HG03060 (cell line): Measurements from ENCODE around the gene YES1.
"Not testable (repeated sequence)": the region's sequence is repeated elsewhere in the genome, so short reads cannot be mapped to it uniquely, and the experiment has no call there.

Source experiments
- ATAC-seq: cut with Tn5 transposase; IDR thresholded peaks from one replicate; pipeline ENCODE4 v1.9.1; 2021; ENCODE audit warnings: low read depth, moderate number of reproducible peaks; ENCODE audit not compliant: unreplicated experiment

YES1 gene

DNA sequence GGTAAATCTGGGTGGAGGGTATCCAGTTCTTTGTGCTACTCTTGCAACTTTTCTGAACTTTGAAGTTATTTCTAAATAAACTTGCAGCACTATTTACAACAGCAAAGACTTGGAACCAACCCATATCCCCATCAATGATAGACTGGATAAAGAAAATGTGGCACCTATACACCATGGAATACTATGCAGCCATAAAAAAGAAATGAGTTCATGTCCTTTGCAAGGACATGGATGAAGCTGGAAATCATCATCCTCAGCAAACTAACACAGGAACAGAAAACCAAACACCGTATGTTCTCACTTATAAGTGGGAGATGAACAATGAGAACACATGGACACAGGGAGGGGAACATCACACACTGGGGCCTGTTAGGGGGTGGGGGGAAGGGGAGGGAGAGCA, 16.7 kb downstream of the YES1 start:
- ATAC-seq, result not testable (repeated sequence)

DNA sequence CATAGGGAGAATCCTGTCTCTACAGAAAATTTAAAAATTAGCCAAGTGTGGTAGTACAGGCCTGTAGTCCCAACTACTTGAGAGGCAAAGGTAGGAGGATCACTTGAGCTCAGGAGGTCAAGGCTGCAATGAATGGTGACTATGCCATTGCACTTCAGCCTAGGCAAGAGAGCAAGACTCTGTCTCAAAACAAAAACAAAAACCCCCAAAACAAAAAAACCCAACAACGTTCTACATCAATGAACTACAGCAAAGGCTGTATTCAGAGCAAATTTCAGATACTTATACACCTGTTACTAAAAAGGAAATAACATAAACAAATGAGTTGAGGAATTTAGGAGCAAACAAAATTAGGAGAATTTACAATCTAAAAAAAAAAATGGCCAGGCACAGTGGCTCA, 22.6 kb downstream of the YES1 start:
- ATAC-seq, result no peak

DNA sequence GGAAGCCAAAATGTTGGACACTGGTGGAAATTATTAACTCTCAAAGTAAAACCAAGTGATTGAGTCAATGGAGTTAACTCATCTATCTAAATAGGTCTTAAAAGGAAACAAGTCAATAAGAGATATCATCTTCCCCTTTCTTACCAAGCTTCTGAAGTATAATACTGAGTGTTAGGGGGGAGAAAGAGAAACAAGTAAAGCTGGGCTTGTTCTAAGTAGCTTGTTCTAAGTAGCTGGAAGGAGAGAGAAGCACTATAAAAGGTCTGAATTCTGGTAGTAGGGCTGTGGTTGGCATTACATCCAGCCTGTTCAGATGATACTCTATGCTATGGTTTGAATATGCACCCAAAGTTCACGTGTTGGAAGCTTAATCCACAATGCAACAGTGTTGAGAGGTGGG, 26.8 kb downstream of the YES1 start:
- peak; percentile 41 for ATAC-seq

DNA sequence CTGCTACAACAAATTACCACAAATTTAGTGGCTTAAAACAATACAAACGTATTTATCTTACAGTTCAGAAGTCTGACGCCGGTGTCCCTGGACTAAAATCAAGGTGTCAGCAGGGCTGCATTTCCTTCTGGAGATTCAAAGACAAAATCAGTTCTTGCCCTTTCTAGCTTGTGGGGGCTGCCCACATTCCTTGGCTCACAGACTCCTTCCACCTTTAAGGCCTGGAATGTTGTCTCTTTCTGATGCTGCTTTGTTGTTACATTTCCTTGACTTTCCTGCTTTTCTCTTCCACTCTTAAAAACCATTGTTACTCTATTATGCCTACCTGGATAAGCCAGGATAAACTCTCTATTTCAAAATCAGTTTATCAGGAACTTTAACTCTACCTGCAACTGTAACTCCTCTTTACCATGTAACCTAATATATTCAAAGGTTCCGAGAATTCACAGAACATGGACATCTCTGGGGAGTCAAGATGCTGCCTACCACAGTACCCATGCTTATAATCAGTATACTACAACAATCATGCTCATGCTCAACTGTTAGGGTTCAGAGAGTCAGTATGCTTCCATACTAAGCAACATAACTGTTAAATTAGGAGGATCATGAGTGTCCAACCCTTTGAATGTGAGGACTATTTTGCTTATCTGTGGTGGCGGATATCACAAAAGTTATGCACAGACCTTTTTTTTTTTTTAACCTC, 27.4 kb downstream of the YES1 start:
- no peak for ATAC-seq

DNA sequence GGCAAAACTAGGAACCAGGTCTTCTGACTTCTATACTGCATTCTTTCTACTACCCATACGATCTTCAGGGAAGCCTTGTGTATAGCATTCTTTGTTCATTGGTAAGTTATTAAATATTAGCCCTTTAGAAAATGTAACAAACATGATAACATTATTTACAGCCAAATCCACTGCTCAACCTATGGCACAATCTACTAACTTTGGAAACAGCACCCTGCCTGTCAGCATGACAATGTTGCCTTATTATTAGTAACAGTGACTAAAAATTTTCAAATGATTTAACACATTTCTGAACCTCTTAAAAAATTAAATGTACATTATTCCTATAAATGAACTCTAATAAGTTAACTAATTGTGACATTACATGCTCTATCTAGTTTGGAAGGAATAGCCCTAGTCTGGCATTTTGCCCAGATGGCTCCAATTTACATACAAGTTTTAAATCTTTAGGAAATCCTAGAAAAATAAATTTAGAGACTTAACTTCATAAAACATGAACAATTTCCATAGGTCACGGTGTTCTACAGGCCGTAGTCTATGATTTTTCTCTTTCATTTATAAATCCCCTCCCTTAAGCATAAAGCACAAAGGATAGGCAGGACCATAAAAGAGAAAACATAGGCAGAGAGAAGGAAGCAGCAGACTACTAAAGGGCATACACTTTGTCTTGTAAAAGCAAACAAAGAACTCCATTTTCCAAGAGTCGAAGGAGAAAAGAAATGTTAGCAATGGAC, 33.7 kb downstream of the YES1 start:
- ATAC-seq, result no peak

DNA sequence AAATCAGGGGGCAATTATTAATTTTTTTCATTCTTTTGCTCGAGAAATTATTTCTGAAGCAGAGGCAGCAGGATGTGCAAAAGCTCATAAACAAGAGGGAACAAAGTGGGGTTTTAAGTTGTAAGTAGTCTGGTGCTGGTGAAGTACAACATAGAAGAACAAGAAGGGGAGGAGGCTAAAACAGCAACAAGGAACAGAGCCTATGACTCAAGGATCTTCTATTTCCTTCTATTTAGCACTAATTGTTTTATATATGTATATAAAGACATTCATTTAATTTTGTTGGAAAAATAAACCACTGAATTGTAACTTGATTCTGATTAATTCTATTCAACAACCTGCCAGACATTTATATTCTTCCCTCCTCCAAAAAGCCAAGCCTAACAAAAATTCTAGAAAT, 35.0 kb downstream of the YES1 start:
- no peak for ATAC-seq

DNA sequence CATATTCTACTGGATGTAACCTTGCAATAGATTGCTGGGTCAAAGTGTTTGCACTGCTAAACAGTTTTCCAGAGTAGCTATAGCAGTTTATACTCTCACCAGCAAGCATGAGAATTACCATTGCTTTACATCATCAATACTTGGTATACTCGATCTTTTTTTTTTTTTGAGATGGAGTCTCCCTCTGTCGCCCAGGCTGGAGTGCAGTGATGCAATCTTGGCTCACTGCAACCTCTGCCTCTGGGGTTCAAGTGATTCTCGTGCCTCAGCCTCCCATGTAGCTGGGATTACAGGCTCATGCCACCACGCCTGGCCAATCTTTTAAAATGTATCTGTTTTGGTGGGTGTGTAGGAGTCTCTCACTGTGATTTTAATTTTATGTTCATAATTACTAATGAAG, 36.0 kb downstream of the YES1 start:
- ATAC-seq, result not testable (repeated sequence)

DNA sequence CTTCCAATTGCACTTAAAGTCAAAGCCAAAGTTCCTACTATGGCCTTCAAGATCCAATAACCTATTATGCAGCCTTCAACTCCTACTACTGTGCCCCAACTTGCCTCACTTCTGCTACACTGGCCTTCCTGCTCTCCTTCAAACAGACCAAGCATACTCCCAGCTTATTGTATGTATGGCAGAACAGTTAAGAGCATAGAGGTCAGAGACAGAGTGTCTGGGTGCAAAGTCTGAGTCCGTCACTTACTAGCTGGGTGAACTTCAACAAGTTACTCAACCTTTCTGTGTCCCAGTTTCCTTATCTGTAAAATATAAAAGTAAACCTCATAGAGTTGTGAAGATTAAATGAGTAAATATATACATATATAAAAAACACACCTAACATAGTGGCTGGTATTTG, 37.2 kb downstream of the YES1 start:
- ATAC-seq, result no peak

DNA sequence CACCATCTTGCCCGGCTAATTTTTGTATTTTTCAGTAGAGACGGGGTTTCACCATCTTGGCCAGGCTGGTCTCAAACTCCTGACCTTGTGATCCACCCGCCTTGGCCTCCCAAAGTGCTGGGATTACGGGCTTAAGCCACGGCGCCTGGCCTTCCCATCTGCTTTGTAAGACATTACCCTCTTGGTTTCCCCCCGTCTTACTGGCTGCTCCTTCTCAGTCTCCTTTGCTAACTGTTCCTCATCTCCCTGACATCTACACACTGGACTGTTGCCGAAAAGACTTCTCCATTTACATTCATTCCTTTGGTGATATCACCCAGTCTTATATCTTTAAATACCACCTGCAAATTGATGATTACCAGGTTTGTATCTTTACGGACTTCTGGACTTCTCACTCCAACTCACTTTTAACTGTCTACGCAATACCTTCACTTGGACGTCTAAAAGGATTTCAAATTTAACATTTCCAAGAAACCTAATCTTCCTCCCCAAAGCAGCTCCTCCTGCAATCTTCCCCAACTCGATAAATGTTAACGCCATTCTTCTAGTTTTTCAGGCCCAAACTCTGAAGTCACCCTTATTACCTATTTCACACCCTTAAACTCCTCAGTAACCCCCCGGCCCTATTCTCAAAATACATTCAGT, 37.9 kb downstream of the YES1 start:
- ATAC-seq, result no peak

DNA sequence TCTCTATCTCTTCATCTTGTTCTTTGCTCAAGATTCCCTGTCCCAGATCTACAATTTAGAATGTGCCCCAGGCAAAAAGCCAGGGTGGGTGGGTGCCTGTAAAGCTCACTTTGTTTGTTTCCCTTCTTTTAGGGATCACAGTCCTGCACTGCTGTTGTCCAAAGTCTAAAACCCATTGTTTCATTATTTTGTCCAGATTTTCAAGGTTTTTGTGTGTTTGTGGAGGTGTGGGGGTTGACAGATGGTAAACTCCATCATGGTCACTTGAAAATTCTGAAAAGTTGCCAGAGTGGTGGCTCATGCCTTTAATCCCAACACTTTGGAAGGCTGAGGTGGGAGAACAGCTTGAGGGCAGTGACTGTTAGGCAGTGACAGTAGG, 41.5 kb downstream of the YES1 start:
- ATAC-seq, result no peak

DNA sequence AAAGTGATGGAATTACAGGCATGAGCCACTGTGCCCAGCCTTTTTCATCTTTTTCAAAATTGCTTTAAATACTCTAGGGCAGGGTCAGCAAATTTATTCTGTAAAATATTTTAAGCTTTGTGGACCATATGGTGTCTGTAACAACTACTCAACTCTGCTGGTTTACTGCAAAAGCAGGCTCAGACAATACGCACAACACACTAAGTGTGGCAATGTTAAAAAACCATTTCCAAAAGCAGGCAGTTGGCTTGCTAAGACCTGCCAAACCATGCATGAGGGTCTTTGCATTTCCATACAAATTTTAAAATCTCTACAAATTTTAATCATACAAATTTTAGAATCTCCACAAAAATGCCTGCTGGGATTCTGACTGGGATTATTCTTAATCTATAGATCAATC, 44.1 kb downstream of the YES1 start:
- no peak for ATAC-seq

DNA sequence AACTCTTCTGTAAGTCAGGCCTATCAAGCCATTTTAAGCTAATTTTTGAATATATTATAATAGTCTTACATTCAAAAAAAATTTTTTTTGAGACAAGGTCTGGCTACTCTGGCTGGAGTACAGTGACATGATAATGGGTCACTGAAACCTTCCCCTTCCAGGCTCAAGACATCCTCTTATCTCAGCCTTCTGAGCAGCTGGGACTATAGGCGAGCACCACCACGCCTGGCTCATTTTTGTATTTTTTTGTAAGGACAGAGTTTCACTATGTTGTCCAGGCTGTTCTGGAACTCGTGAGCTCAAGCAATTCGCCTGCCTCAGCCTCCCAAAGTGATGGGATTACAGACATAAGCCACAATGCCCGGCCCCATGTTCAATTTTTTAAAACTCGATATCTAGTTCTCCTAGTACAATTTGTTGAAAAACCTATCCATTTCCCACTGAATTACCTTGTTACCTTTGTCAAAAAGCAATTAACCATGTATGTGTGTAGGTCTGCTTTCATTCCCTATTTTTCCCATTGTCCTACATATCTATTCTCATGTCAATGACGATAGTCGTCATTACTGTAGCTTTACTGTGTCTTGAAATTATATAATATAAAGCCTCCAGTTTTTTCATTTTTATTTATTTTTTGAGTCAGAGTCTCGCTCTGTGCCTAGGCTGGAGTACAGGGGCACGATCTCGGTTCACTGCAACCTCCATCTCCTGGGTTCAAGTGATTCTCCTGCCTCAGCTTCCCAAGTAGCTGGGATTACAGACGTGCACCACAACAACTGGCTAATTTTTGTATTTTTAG, 44.8 kb downstream of the YES1 start:
- ATAC-seq, result no peak

DNA sequence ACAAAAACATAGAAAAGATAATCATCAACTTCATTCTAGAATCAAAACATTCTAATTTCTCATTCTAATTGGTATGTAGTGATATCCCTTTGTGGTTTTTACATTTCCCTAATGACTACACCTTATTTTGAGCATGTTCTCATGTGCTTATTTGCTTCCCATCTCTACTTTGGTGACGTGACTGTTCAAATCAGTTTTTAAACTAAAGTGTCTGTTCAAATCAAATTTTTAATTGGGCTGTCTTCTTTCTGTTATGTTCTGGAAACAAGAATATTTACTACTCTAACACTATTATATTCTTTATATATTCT, 45.5 kb downstream of the YES1 start:
- no peak for ATAC-seq

DNA sequence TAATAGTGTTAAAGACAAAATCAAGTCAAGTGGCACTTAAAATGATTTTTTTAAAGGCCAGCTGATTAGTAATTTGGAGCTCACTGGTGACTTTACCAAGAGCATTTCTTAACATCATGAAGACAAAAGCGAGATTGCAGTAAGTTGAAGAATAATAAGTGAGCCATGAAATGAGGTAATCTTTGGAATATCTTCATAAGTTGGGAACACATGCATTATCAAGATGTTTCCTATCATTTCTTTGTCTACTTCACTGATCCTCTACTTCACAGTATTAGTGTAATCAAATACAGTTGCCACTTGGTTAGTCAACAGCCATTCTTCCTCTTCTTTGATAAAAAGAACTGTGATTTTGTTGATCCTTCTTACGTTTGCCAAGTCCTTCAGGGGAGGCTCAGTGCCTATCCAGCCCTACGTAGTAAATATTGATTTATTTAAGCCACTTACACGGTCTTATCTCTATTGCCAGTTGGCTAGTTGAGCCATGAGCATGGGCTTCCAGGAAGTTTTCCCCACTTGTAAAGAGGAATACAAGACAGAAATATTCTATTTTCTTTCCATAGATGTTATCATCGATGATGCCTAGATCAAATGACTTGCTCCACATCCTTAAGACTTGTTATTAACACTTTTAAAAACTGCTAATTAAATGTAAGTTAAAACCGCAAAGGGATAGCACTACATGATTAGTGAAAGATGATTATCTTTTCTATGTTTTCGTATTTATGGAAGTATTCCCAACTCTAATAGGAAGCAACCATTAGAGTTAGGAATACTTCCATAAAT, 46.1 kb downstream of the YES1 start:
- ATAC-seq, result no peak

DNA sequence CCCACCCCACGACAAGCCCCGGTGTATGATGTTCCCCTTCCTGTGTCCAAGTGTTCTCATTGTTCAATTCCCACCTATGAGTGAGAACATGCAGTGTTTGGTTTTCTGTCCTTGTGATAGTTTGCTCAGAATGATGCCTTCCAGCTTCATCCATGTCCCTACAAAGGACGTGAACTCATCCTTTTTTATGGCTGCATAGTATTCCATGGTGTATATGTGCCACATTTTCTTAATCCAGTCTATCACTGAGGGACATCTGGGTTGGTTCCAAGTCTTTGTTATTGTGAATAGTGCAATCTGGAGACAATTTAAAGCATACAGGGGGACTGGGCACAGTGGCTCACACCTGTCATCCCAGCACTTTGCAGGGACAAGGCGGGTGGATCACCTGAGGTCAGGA, 52.2 kb downstream of the YES1 start:
- not testable (repeated sequence) for ATAC-seq

DNA sequence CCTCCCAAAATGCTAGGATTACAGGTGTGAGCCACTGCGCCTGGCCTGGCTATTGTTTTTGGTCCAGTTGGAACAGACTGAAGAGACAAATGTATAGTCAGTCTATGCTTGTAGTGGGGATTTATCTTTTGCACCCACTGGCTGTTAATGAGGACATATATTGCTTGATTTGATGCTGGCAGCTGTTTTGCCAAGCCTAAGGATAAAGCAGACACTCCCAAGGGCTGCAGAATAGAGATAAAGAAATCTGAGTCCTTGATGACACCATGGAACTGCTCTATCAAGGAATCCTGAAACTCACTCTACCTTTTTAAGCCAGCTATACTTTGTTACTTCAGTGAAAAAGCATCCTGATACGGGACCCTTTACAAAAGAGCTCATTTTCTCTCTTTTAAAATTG, 56.5 kb downstream of the YES1 start:
- no peak for ATAC-seq

DNA sequence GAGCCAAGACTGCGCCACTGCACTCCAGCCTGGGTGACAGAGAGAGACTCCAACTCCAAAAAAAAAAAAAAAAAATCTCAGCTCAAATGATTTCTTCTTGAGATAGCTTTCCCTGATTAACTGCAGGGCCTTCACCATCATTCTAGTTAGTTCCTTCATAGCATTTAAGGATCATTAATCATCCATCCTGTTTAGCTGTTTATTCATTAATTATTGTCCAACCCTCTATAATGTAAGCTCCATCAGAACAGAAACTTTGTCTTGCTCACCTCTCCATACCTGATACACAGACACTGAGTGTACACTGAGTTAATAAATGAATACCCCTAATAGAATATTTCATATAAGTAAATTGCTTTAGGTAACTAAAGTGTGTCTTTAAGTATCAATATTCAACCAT, 57.4 kb downstream of the YES1 start:
- no peak for ATAC-seq

DNA sequence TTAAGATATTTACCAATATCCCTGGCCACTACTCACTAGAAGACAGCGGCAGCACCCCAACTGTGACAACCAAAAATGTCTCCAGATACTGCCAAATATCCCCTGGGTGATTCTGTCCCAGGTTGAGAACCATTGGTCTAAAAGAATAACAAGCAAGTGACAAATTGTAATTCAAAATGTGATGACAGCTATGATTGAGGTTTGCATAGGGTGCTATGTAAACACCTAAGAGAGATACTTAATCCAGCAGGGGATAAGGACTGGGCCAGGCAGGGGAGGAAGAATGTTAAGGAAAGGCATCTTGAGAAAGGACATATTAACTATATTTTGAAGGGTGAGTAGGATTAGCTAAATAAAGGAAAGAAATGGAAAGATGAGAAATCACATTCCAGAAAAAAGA, 61.6 kb downstream of the YES1 start:
- ATAC-seq, result no peak

DNA sequence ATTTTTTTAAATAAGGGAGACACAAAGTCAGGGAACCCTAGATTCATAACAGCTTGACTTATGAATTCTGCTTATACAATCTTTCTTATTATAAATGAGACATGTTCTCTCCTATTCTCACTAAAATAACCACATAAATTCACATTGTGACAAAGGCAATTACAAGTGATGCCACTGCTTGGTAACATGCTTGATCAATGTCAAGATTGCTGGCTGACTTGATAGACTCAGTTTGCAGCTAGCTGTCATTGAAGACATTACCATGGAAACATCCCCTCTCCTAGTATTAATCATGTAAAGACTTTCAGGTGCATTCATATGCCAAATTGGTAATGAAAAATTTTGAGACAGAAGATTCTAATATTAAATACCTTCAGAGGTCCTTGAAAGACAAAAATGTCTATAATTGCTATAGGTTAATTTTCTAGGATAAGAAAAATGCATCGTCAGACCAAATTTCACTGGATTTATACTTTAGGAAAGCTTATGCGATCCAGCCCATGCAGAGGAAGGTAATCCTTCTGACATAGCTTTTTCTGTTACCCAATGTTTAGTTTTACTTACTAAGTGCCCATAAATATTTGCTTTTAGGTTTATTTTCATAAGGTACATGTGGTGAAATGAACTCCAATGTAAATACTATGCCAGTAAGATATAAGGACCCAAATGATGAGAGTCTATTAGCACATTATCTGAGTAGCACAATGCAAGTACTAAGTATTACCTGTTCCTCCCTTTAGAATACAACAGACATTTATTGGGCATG, 67.0 kb downstream of the YES1 start:
- no peak for ATAC-seq
